HG03066 (cell line): ENCODE results near the gene ACTL10.

Source experiments
- ATAC-seq: cut with Tn5 transposase; IDR thresholded peaks from one replicate; pipeline ENCODE4 v1.9.1; 2021; ENCODE audit warnings: low read depth; ENCODE audit not compliant: unreplicated experiment

Gene ACTL10

DNA sequence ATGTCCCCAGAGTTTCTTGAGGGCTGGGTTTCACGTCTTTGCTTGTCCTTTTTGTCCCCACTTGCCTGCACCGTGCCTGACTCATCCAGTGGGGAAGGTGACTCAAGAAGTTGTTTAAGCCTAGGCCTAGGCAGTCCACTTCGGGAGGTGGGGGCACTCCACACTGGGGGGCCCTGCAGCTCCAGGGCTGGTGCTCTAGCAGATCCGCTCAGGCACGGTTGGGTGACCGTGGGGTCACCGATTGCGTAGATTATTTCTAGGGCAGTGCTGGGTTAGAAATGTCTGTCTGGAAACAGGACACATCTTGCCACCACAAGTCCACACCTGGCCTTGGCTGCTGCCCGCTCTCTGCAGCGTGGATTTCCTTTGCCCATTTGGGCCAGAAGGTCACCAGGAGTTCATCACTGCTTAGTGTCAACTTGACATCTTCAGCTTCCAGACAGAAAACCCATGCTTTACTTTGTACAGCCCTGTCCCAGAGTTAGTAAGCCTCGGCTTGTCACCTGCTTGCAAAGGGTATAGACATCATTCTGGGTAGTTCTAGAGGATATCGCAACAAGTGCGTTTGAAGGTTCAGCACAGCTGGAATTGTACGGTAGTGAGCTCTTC is 18.2 kb upstream of the ACTL10 start:
- ATAC-seq = no peak

DNA sequence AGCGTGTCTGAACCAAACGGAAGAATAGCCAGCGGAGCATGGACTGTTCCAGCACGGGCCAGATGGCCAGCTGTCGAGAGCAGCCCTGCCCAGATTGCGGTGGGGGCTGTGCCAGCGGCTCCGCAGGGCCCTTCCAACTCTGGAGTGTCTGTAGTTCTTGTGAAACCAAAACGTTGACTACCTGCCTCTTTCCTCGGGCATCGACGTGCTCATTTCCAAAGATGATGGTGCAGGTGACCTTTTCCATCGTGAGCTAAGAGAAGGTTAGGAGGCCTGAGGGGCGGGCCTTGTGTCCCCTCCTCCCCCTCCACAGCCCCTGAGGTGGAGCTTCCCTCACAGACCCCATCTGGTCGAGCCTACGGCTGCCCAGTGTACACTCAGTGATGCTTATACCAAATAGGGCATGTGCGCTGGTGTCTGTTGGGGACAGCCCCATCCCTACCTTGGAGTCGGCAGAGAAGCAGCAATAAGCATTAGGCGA is 17.5 kb upstream of the ACTL10 start:
- ATAC-seq = no peak

DNA sequence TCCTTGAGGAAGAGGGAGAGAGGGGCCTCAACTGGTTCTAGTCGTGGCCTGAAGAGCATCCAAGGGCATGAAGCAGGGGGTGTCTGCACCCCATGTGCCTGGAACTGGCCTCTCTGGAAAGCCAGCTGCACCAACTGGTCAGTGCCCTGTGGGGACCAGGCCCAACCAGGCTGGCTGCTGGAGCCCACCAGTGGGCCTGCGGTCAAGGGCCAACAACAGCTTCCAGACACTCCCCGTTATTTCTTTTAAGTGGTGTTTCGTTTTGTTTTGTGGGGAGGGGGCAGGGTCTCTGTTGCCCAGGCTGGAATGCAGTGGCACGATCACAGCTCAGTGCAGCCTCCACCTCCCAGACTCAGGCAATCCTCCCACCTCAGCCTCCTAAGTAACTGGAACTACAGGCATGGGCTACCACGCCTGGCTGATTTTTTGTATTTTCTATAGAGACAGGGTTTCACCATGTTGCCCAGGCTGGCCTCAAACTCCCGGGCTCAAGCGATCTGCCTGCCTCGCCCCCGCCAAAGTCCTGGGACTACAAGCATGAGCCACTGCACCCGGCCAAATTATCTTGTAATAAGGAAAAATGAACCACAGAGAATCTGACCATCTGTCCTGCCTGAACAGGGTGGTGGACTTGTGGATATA is 16.5 kb upstream of the ACTL10 start:
- no peak for ATAC-seq

DNA sequence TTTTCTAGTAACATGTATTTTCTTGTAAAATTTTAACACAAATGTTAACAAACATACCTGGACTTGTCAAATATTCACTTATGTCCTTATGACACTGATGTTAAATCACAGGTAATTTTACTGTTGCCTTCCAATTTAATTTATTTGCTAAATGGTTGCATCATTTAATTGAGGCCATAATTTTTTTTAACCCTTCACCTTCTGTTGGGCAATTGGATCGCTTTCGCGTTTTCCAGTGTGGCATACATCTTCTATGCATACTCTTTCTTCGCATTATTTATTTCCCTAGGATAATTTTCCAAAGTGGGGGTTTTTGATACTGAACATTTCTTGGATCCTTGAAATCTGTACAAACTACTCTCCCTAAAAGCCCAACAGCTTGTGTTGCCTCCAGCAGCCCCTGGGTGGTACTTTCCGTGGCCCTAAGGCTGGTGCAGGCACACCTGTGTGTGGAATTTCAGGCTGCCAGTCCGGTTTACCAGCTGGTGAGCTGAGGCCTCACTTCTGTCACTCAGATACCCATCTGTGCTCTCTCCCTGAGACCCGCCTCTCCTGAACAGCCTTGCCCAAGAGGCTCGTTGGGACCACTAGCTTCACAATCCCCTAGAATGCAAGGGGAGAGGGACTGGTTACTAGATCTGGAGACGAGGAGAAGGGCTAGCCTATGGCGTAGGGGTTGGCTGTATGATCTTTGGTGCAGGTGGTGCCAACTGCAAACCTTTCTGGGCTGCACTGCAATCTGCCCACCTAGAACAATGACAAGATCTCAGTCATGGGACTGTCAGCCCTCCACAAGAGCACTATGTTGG is 15.8 kb upstream of the ACTL10 start:
- no peak for ATAC-seq

DNA sequence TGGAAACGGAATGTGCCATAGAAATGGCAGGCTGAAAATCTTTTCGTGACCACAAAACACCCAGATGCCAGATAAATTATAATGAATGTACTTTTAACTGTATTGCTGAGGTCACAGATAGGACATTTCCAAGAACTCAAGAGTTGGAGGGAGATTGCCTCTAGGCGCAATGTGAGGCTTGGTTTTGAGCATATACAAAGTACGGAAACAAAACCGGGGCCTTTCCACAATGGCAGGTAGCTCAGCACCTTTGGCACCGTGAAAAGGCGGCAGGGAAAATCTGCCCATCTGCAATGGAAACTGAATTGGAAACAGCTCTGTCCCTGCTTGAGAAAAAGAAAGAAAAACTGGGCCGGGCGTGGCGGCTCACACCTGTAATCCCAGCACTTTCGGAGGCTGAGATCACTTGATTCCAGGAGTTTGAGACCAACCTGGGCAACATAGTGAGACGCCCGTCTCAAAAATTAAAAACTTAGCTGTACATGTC is 15.1 kb upstream of the ACTL10 start:
- no peak for ATAC-seq

DNA sequence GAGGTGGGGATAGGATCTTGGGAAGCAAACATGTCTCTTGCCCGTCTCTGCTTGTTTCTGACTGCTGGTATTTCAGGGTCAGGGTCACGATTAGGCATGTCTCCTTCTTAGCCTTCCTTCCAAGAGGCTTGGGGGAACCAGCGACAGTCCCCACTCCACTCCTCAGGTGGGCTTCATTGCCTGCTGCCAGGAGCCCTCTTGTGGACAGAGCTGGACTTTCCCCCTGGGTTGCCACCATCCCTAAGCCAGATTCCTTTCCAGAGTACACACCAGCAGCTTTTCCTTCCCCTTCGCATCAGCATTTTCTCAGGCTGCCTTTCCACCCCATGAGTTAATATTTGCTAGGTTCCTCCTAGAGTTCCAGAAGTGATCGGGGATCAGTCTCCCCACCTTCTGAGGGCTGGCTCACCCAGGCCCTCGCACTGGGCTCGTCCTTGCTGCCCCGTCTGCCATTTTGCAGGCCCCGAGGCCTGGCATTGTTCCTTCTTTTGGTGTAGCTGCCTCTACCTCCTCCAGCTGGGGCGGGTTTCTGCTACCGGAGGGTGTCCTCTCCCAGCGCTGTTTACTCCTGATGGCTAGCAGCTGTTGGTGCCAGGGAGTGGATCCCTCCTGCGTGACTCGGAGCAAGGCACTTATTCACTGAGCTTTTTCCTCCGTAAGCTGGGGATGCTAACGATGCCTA is 13.4 kb upstream of the ACTL10 start:
- ATAC-seq = no peak

DNA sequence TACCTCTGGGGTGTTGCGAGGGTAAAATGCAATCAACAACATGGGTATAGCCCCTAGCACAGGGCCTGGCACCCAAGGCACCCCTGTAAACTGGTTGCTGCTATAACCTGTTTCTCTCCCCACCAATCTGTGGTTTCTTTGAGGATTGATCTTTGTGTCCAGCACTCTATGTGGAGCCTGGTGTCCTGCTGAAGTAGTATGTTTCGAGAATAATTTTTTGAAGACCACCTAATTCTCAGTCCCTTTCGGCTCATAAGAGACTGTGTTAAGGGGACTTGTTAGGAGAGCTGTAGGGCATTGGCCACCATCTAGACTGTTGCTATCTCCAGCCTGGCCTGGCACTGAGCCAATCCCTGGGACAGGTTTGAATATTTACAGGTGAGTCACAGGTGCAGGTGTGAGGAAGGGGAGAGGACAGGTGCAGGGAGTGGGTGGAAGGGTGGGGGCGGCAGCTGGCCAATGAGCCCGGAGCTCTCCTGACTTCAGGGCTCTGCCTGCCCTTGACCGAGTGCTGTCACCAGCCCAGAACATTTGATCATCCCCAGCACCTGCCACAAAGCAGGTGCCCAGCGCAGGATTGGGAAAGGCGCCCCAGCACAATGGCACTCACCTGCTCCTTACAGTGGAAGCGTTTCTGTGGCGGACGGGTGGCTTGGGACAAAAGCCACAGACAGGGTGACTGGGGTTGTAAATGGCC is 12.7 kb upstream of the ACTL10 start:
- no peak for ATAC-seq

DNA sequence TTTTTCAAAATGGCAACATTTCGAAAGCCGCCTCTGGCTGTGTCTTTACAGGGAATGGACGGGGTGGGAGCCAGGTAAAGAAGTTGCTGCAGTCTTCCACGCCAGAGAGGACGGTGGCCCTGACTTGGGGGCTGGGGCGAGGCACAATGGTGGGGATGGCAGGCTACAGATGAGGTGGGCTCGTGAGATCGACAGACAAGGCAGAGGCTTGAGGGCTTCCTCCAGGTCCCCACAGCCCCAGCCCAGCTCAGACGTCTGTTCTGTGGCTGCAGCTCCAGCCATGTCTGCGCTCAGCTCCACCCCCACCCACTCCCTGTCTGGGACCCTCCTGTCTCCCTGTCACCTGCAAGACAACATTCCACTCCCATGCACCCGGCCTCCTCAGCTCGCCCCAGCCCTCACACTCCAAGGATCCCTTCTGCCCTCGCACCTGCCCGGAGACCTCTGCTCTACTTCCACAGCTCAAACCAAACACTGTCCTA is 12.0 kb upstream of the ACTL10 start:
- ATAC-seq = no peak

DNA sequence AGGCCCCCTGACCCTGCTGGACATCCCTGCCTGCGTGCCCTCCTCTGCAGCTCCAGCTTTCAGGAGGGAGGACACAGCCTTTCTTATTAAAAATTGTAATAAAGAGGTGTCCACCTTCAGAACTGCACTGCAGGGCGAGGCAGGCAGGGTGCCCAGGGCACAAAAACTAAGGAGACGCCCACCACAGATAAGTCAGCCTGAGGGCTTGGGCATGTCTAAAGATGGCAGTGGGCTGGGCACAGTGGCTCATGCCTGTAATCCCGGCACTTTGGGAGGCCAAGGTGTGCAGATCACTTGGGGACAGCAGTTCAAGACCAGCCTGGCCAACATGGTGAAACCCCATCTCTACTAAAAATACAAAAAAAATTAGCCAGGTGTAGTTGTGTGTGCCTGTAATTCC is 11.6 kb upstream of the ACTL10 start:
- no peak for ATAC-seq

DNA sequence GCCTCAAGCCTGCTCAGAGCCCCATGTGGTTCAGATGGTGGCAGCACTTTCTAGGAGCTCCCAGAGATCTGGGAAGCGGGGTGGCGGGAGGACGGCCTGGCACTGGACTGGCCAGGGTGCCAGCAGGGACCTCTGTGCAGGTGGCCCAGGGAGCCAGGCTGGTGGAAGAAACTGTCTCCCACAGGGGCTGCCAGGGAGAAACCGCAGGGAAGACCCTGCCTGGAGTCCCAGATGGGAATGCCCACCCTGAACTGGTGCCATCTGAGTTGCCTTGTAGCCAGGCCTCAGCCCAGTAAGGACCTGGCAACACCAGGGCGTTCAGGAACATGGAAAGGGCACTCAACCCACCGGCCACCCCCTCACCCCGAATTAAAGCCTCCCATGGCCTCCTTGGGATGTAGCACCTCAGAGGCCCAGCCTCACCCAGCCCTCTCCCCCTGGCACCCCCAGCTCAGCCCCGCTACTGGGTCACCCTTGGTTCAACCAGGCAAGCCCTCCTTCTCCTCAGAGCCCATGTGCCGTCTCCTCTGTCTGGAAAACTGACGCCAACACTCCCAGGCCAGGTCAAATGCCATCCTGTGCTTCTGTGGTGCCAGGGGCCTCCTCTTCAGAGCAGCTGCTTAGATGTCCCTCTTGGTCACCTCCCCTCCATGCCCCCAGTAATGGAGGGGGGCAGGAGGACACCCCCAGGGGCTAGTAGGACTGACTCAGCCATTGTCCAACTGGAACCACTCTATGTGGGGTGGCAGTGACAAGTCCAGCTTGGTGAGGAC is 10.5 kb upstream of the ACTL10 start:
- ATAC-seq = no peak

DNA sequence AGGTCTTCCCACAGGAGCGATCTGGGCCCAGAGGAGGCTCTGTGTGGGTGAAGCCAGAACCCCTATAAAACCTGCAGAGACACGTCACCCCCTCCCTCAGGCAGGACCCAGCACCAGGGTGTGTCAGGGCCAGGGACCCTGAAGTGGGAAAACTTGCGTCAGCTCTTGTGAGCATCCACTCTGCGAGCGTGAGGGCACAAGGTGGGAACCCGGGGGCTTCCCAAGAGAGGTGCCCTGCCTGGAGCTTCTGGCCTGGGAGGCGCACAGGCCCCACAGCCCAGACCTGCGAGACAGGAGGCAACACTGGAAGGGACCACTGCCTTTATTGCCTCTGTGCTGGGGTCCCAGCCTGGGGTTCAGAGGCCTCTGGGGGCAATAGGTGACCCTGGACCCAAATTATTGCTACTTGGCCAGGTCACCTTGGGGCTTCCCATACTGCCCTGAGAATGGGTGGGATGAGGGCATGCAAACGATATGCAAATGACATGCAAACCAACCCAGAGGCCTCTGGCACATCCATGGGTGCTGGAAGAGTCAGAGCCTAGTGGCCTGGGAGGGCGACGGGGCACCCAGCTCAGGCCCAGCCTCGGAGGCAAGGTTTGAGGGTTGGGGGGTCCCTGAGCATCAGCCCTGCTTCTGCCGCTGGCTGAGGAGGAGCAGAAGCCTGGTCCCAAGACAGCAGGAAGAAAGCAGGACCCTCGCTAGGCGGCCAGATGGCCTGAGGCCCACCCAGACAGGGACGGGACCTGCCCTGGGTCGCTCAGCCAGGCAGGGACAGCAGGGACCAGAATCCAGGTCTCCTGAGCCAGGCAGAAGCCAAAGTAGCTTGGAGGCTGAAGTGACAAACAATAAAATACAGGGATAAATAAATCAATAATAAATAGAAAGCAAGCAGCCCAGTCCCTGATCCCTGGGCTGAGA is 9.7 kb upstream of the ACTL10 start:
- no peak for ATAC-seq

DNA sequence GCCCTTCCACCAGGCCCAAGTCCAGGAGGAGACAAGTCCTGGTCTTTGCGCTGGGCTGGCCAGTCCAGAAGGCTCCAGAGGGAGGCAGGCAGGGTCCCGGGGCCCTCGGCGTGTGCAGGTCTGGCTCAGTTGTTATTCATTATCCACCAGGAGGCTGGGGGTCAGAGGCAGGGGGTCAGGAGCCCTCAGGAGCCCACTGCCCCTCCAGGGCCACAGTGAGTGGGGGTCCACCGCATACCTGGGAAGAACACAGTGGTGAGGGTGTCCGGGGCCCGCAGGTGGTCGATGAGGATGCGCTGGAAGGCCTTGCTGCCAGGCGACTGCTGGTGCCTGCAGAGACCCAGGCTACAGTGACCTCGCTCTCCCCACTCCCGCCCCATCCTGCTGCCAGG is 9.0 kb upstream of the ACTL10 start:
- no peak for ATAC-seq

DNA sequence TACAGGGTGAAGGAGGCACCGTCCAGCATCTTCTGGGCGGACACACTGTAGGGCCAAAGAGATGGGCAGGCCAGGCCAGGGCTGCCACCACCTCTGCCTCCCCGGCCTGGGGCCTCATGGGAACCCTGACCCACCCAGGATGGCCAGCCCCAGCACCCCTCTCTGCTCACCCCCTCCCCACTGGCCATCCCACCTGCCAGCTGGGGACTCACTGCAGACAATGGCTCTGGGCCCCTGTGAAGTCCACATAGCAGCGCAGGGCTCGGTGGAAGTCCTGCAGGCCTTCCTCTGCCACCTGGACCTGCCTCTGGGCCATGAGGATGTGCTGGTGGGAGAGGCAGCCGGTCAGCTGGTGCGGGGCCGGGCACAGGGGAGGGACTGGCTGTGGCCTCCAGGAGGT is 8.2 kb upstream of the ACTL10 start:
- ATAC-seq = no peak

DNA sequence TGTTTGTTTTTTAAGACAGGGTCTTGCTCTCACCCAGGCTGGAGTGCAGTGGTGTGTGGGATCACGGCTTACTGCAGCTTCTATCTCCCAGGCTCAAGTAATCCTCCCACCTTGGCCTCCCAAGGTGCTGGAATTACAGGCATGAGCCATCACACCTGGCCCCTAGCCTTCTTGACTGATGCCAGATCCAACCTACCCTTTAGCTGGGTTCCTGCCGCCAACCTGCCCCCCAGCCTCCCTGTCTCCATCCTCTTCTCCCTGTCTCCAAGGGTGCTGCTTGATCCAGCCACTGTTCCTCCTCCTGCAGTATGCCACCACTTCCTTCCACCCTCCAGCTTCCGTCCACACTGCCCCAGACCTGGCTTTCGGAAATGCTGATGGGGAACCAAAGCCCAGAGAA is 7.8 kb upstream of the ACTL10 start:
- ATAC-seq = no peak

DNA sequence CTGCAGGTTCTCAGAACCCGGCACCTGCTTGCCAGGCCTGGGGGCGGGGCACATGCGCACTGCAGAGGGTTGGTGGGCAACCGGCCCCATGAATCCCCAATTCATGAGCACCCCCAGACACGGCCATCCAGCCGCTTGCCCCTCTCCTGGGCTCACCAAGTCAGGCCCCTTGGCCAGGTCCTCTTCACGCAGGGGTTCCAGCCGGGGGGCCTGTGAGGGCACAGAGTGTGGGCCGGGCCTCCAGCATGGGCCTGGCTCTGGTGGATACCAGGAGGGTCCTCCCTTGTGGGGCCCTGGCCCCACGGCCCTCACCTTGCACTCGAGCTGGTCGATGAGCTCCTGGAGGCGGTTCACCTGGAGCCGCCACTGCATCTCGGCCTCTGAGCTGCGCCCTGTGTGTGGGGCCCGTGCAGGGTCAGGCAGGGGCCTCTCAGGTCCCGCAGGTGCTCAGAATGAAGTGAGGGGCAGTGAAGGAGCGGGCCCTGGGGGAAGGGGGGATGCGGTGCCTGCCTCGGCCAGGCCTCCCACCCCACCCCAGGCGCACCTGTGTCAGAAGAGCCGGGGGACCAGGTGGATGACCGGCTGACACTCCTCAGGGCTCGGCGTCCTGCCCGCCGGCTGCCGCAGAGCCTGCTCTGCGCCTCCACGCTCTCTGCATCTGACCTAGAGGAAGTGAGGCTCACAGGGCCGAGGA is 7.3 kb upstream of the ACTL10 start:
- ATAC-seq = no peak

DNA sequence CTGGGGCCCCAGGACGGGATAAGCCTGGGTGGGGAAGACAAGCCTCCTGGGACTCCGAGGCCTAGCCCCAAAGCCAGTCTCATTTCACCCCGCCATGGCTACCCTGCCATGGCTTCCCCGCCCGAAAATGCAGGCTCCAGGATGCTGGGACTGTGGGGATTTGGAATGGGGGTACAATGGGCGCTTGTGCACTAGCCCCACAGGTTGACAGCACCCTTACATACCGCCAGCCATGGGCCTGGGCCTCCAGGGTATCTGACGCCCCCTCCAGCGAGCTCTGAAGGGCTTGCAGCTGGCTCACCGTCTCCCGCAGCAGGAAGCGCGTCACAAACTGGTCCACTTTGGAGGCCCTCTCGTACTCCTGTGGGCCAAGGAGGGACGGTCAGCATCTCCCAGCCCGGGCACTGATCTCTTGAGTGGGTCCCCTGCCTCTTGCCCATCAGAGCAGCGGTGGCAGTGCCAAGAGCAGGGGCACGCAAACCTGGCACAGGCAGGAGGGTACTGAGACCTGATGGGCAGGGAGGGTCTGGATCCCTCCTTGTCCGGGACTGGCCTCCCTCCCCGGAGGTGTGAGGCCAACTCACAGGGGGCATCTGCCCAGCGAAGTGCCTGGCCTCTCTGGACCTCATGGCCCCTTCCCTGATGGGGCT is 6.6 kb upstream of the ACTL10 start:
- ATAC-seq = no peak

DNA sequence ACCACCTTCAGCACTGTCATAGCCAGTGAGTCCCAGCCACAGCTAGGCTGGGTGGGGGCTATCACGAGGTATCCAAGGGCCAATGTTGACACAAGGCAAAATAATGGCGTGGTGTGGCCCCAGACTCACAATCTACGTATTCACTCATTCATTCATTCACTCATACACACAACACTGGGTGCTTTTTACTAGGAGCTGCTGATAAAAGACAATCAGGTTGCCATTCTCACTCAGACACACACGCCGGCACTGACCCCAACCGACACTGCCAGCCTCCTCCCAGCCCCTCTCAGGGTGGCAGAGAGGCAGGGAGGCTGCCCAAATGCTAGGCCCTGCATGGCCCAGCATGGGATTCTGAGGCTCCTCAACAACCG is 6.1 kb upstream of the ACTL10 start:
- ATAC-seq = no peak

DNA sequence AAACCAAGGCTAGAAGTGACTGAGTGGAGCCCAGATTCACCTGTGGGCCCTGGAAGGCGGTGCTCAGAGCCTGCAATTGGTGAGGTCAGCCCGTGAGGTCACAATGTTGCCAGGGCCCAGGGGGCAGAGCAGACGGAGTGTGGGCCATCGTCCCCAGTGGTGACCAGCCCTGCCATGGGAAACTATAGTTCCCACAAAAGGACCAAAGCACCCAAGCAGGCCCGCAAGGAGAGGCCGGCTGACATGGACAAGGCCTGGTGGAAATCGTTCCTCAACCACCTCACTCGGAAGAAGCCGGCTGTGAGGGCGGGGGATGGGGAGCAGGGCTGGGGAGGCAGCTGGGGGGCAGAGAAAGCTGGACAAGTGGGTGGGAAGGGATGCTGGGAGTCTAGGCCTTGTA is 4.6 kb upstream of the ACTL10 start, which contains the start of gene C20orf144:
Gene C20orf144, plus strand, starts transcription at position 156 of the 400 bp plus-strand sequence. Its CDS starts 19 bp downstream, at position 175.
- no peak for ATAC-seq
